ENCODE results near the gene SCYGR8.

GRCh38 chr2:227717687-227718567 is 27.8 kb upstream of the SCYGR8 start, which contains the start of gene SLC19A3:
- TF ChIP-seq, protein P1, sequence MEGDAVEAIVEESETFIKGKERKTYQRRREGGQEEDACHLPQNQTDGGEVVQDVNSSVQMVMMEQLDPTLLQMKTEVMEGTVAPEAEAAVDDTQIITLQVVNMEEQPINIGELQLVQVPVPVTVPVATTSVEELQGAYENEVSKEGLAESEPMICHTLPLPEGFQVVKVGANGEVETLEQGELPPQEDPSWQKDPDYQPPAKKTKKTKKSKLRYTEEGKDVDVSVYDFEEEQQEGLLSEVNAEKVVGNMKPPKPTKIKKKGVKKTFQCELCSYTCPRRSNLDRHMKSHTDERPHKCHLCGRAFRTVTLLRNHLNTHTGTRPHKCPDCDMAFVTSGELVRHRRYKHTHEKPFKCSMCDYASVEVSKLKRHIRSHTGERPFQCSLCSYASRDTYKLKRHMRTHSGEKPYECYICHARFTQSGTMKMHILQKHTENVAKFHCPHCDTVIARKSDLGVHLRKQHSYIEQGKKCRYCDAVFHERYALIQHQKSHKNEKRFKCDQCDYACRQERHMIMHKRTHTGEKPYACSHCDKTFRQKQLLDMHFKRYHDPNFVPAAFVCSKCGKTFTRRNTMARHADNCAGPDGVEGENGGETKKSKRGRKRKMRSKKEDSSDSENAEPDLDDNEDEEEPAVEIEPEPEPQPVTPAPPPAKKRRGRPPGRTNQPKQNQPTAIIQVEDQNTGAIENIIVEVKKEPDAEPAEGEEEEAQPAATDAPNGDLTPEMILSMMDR (conservative IDR thresholded peaks at IDR 0.05; ENCODE audit: low read length): no peak
- TF ChIP-seq EZH2phosphoT487 (IDR thresholded peaks at IDR 0.05; ENCODE audit: borderline replicate concordance, low read depth, low read length): no peak

All from OCI-LY7 (cell line).